ENCODE data around the gene MKX.
"Not testable (repeated sequence)": the region's sequence is repeated elsewhere in the genome, so short reads cannot be mapped to it uniquely, and the experiment has no call there.

The MKX gene

DNA sequence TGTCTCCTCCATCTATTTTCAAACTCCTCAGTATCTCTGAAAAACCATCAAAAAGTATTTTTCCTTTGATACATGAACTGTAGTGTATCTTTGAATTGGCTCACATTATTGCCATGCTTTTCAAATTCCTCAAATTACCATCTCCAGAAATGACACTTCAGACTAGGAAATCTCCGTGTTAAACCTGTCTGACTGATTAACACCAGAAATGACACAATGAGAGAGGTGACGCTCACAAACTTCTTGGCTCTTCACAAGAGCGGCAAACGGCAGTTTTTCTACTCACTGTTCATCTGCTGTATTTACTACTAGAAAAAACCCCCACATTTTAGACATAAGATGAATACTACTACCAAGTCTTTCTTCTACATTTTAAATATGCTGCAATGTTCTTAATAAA, 56.6 kb downstream of the MKX start:
- DNase-seq = no peak

DNA sequence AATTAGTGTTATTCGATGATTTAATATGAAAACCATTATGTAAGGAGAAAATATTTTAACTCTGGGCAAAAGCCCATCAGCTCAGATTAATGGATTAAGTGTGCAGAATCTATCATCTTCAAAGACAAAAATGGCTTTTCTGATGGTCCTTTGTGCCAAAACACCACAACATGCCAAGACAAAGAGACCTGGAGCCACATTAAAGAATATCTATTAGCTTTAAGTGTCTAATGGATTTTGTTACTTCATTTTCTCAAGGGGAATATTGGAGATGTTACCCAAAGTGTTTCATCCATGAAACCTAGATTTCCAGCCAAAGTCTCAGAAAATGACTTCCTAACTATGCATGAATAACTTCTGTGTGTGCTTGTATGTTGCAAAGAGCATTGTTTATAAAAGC, 57.3 kb downstream of the MKX start:
- no peak for DNase-seq

DNA sequence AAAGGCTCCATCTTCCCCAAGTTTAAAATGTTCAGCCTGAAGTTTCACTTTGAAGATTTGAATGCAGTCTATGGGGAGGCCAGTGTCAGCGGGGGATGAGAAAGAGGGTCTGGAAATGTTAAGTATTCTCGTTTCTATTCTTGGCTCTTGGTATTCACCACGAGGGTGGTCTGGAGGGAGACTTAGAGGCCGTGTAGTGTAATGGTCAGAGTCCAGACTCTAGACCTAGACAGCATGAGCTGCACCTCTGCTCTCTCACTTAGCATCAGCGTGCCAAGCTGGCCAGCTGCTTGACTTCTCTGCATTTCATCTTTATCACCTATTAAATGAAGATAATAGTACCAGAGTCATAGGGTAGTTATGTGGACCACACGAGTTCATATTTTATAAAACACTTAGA, 57.9 kb downstream of the MKX start:
- no peak for DNase-seq

DNA sequence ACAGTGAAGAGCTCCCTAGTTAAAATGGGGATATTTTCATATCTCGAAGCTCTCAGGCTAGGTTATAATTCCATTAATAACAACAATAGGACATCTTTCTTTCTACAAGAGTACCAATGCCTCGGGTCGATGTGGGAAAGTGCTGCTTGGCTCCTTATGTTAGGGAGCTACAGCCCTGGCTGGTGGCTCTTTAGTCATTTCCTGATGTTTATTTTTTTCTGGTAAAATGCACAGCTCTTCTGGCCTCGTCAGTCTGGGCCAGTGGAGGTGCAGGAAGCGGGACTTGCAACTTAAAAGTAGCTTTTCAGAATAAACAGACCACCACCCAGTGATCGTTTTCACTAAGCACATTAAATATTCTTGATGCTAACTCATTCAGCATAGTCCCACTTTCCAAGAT, 58.3 kb downstream of the MKX start:
- no peak for DNase-seq

- no peak for DNase-seq
These were observed 59.9 kb downstream of the MKX start for GRCh38 chr10:27685681-27686080.

DNA sequence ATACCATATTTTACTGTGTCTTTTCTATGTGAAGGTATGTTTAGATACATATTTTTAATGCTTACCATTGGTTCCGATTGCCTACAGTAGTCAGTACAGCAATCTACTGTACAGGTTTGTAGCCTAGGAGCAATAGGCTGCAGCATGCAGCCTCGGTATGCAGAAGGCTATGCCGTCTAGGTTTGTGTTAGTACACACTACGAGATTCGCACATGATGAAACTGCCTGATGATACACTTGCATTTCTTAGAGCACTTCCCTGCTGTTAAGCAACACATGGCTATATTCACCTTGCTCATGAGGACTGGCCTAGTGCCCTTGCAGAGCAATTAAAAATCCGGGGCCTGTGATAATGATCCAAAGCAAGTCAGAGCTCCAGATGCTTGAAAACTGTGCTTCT, 62.4 kb downstream of the MKX start:
- DNase-seq = no peak

- not testable (repeated sequence) for DNase-seq
These were observed 63.8 kb downstream of the MKX start for GRCh38 chr10:27681795-27682194.

DNA sequence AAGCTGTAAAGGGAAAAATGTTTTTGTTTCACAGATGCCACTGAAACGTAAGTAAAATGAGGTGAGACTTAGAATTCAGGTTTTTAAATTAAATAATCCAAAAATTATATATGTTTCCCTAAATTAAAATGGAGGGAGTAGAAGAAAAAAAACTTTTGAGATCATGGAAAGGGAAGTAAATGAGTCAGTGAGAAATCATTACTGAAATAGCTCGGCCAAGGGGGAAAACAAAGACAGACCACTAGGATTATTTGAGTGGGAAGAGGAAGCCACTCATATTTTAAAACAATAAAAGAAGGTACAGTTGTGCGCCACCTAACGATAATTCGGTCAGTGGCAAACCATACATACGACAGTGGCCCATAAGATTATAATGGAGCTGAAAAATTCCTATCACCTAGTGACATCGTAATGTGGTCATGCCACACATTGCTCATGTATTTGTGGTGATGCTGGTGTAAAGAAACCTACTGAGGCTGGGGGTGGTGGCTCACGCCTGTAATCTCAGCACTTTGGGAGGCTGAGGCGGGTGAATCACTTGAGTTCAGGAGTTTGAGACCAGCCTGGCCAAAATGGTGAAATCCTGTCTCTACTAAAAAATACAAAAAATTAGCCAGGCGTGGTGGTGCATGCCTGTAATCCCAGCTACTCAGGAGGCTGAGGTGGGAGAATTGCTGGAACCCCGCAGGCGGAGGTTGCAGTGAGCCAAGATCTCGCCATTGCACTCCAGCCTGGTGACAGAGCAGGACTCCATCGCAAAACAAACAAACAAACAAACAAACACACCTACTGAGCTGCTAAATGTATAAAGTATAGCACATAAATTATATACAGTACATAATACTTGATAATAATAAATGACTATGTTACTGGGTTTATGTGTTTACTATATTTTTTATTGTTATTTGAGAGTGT, 64.7 kb downstream of the MKX start:
- no peak for DNase-seq

DNA sequence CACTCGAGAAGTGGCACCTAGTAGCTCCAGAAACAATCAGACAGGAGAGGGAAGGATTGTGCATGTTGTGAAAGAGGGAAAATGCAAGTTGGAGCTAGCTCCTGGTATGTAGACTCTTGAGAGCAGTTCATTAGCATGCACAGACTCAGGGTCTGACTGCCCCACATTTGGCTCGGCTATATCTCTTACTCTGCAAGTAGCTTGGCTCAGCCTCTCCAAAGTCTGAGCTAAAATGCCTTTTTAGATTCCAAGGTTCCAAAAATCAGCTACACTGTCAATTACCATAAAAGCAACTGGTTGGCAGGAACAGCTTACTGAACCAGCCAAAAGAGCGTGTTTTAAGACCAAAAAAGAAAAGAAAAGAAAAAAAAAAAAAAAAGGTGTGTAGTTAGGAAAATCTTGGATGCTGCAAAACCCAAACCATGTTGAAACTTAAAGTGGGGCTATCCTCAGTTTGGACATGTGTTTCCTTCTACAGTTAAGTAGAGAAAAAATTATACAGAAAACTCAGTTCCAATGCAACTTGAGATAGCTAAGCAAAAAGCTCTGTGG, 65.5 kb downstream of the MKX start:
- no peak for DNase-seq

DNA sequence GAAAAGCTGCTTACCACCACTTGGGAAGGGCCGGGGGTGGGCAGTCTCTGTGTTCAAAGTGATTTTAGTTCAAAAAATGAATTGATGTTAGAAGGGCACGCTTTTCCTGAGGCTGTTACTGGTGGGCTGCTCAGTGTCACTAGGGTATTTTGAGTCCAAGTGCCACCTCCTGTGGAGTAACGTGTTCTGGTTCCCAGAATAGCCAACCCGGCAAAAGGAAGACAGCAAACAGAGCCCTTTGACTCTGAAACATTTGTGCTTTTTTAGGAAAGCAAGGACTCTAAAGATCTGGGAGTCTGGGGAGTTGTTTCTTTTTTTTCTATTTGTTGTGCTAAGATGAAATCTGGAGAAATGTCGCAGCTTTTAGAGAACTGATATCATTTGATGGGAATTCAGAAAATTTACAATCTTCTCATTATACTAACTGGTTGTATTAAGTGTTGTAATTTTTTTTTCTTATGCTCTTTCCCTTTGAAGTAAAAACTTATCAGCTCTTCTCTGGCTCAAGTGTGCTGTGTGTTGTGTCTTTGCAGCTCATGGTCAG, 66.2 kb downstream of the MKX start:
- no peak for DNase-seq

- DNase-seq = no peak
These were observed 67.5 kb downstream of the MKX start for GRCh38 chr10:27678166-27678565.

- DNase-seq = no peak
These were observed 72.6 kb downstream of the MKX start for GRCh38 chr10:27673065-27673464.

DNA sequence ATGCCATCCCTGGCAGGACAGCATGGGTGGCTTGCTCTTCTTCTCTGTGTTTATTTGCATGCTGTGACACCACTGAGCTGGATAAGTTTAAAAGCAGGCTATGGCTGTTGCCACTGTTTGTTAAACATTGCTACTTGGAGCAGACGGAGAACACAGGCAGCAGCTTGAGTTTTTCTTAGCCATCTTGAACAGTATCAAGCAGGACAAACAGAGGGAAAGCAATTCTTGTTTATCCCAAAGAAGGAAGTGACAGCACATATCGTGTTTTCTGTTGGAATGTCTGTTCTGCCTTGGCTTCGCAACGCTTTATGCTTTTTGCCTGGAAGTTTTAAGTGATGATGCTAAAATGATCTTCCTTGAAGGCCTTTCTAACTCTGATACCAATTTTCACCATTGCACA, 73.8 kb downstream of the MKX start:
- no peak for DNase-seq

- DNase-seq = no peak
These were observed 81.2 kb downstream of the MKX start for GRCh38 chr10:27664461-27664860.

DNA sequence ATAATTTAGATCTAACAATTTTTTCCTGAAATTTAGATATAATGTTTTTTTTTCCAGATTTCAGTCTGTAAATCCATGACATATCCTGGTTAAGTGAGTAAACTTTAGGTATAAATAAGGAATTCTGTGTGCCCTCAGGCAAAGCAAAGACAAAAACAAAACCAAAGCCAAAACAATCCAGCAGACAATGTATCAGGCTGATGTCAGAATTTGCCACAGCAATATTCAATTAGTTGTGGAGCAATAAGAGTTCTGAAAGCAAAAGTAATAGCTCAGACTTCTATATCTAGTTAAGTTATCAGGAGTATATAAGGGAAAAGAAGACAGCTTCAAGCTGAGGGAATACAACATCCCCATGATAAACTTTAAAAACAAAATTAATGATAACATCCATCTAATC, 82.0 kb downstream of the MKX start:
- DNase-seq = no peak

DNA sequence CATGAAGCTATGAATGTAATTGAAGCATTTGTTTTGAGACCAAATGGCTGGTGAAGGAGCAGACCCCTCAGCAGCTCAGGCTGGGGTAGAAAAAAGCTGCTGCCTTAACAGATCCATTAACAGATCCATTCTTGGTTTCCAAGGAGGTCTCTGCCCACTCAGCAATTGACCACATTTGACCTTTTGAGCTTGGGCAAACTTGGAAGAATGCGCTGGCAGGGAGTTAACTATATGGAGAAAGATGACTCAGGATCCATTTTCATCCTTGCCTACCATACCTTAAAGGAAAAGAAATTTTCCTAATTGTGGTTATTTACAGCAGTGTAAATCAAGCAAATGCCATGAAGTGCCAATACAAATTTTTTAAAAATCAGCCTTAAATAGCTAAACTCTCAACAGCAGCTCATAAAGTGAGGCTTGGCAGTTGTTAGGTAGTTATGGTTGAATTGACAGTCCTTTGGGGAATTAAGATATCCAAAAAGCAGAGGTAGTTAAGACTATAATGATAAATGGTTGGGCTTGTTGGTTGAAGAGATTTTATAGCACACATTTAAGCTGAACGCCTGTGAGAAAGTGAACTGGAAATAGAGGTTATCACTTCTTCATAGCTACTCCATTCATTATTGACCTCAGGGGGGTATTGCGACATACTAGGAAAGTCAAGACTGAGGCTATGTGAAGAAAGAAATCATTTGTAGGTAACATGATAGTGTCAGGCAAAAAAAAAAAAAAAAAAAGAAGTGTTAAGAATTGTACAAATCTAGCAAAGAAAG, 83.9 kb downstream of the MKX start:
- DNase-seq = no peak

GRCh38 chr10:27660711-27661110, 84.9 kb downstream of the MKX start:
- no peak for DNase-seq

GRCh38 chr10:27660268-27660667, 85.4 kb downstream of the MKX start:
- no peak for DNase-seq

GRCh38 chr10:27659786-27660185, 85.8 kb downstream of the MKX start:
- DNase-seq = no peak

- no peak for DNase-seq
These were observed 86.8 kb downstream of the MKX start for GRCh38 chr10:27658788-27659187.

DNA sequence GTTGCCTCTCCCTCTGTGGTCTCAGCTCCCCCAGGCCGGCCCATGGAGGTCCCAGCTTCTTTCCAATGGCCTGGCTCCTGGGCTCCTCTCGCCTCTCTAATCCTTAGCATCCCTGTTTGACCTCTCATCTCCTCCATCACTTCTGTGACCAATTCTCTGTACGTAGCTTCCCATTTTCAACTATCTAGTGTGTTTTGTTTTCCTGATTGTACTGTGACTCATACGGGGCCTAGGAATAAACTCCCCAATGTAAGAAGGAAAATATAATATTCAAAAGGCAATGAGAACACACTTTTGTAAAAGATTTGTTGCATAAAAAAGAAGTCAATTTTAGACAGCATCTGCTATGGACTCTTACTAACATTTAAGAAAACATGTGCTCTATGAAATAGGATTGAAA, 90.3 kb downstream of the MKX start:
- DNase-seq = no peak

- no peak for DNase-seq
These were observed 91.3 kb downstream of the MKX start for GRCh38 chr10:27654284-27654683.

GRCh38 chr10:27646604-27647175, 98.9 kb downstream of the MKX start:
- no peak for DNase-seq

Data from stimulated activated CD8-positive, alpha-beta memory T cell treated with anti-CD3 and anti-CD28 coated beads, Interleukin-4, amount 100 ng/mL, for 48 hours (primary cell).